Liver (tissue), 9 donors: ENCODE data around the gene CHMP4A. TPM values are rescaled to one million over a fixed set of nuclear protein-coding genes. Genes with fewer than 3 reads are reported as not detected.
A peak's percentile ranks its signal among the peaks of the same experiment; 100 is the strongest.

Source experiments
- DNase-seq: peaks from one replicate; pipeline ENCODE4 v3.0.0-alpha.2; 2017; ENCODE audit warnings: low spot score
- H3K27ac ChIP-seq, 2 donors: one replicate each; pipeline ENCODE4 v1.7.0; 2013; ENCODE audit warnings: inconsistent platforms in 2 of 2, low read length in 2 of 2, control low read depth in 1 of 2, low read depth in 1 of 2, mild to moderate bottlenecking in 1 of 2
- H3K27me3 ChIP-seq, 4 donors: one replicate each; pipeline versions ENCODE4 v1.6.1 to v1.7.0; 2013; ENCODE audit warnings: low read length in 3 of 4, inconsistent platforms in 1 of 4, mild to moderate bottlenecking in 1 of 4, moderate library complexity in 1 of 4; ENCODE audit not compliant: control insufficient read depth in 4 of 4, insufficient read depth in 4 of 4
- H3K36me3 ChIP-seq, 4 donors: one replicate each; pipeline versions ENCODE4 v1.6.1 to v1.7.0; 2013; ENCODE audit warnings: low read length in 3 of 4, mild to moderate bottlenecking in 3 of 4, low read depth in 1 of 4, moderate library complexity in 1 of 4; ENCODE audit not compliant: control insufficient read depth in 4 of 4, insufficient read depth in 3 of 4
- H3K4me1 ChIP-seq, 4 donors: one replicate each; pipeline versions ENCODE4 v1.6.1 to v1.7.0; 2013; ENCODE audit warnings: low read length in 3 of 4, mild to moderate bottlenecking in 3 of 4, moderate library complexity in 1 of 4; ENCODE audit not compliant: control insufficient read depth in 4 of 4, insufficient read depth in 4 of 4
- H3K4me3 ChIP-seq, 3 donors: one replicate each; pipeline versions ENCODE4 v1.6.1 to v1.7.0; 2013; ENCODE audit warnings: low read length in 3 of 3, control low read depth in 1 of 3, low read depth in 1 of 3, mild to moderate bottlenecking in 1 of 3
- H3K9ac ChIP-seq, 2 donors: one replicate each; pipeline ENCODE4 v1.7.0; 2013; ENCODE audit warnings: low read length in 2 of 2, mild to moderate bottlenecking in 2 of 2, moderate library complexity in 2 of 2, control low read depth in 1 of 2, low read depth in 1 of 2
- H3K9me3 ChIP-seq, 4 donors: one replicate each; pipeline versions ENCODE4 v1.6.1 to v1.7.0; 2013; ENCODE audit warnings: low read length in 3 of 4; ENCODE audit not compliant: control insufficient read depth in 4 of 4
- ATF3 ChIP-seq: IDR thresholded peaks from 2 replicates; pipeline ENCODE4 v1.6.1; 2016; ENCODE audit warnings: antibody characterized with exemption
- GABPA ChIP-seq, 2 donors: IDR thresholded peaks in 1 of 2; conservative IDR thresholded peaks in 1 of 2; 2 replicates each; pipeline ENCODE4 v1.6.1; 2016; ENCODE audit warnings: antibody characterized with exemption in 2 of 2, mild to moderate bottlenecking in 1 of 2, moderate library complexity in 1 of 2
- HNF4A ChIP-seq, 2 donors: conservative IDR thresholded peaks; 2 replicates each; pipeline ENCODE4 v1.6.1; 2016; ENCODE audit warnings: antibody characterized with exemption in 2 of 2, mild to moderate bottlenecking in 2 of 2
- HNF4G ChIP-seq: IDR thresholded peaks from 2 replicates; pipeline ENCODE4 v1.6.1; 2016; ENCODE audit warnings: antibody characterized with exemption
- JUND ChIP-seq, 2 donors: IDR thresholded peaks; 2 replicates each; pipeline ENCODE4 v1.6.1; 2016; ENCODE audit warnings: antibody characterized with exemption in 2 of 2
- NR2F2 ChIP-seq: IDR thresholded peaks from 2 replicates; pipeline ENCODE4 v1.6.1; 2016; ENCODE audit warnings: antibody characterized with exemption
- RAD21 ChIP-seq, 2 donors: IDR thresholded peaks; 2 replicates each; pipeline ENCODE4 v1.6.1; 2016; ENCODE audit warnings: antibody characterized with exemption in 2 of 2, mild to moderate bottlenecking in 2 of 2
- REST ChIP-seq: IDR thresholded peaks from 2 replicates; pipeline ENCODE4 v1.6.1; 2016; ENCODE audit warnings: antibody characterized with exemption, mild to moderate bottlenecking
- SP1 ChIP-seq: IDR thresholded peaks from 2 replicates; pipeline ENCODE4 v1.6.1; 2018; ENCODE audit warnings: antibody characterized with exemption, mild to moderate bottlenecking
- TAF1 ChIP-seq: conservative IDR thresholded peaks from 2 replicates; pipeline ENCODE4 v1.6.1; 2016; ENCODE audit warnings: antibody characterized with exemption, mild to moderate bottlenecking
- YY1 ChIP-seq: IDR thresholded peaks from 2 replicates; pipeline ENCODE4 v1.6.1; 2016; ENCODE audit warnings: antibody characterized with exemption, mild to moderate bottlenecking
- ZBTB33 ChIP-seq: IDR thresholded peaks from 2 replicates; pipeline ENCODE4 v1.6.1; 2016; ENCODE audit warnings: antibody characterized with exemption
- WGBS: extraction: QIAGEN DNeasy Blood & Tissue Kit; methylation state at CpG from one replicate; pipeline ENCODE4 v1.1.7; 2013; 5-methylcytosine and 5-hydroxymethylcytosine counted together
- polyA plus RNA-seq, 2 donors: library from polyadenylated mRNA; stranded (reverse) in 1 of 2; unstranded in 1 of 2; fragments of 200-250 nt in 1 of 2; fragments of >200 nt in 1 of 2; fragmentation: Nextera tagmentation in 1 of 2; extraction: Ambion mirVana in 1 of 2; gene quantifications; one replicate each; pipeline versions ENCODE4 v1.2.1 to v1.2.3, GENCODE V29; 2013 to 2015
- total RNA-seq, 2 donors: library from RNA; depleted of rRNA; stranded (reverse); fragments of >200 nt; gene quantifications; one replicate each; pipeline ENCODE4 v1.2.3, GENCODE V29; 2014
- donor health status: healthy.
- donor health status: healthy.
- donor health status: healthy.
- donor health status: healthy.
- donor health status: healthy.

The CHMP4A gene
- total and polyA plus RNA-seq, 4 donors: 14.6 to 38.7 (median 28.0) TPM

- TF ChIP-seq REST (peak; percentile 58), SP1 (peak; percentile 68), ZBTB33 (no peak), GABPA (IDR thresholded peaks at IDR 0.05 in 1 of 2, conservative IDR thresholded peaks at IDR 0.05 in 1 of 2) (peak; percentile 99), HNF4G (no peak), TAF1 (no peak)
Observed at GRCh38 chr14:24188251-24189058, 24.8 kb downstream of the CHMP4A start, which contains the start of gene IPO4 (continued).

GRCh38 chr14:24187539-24187915 is 25.8 kb downstream of the CHMP4A start:
- WGBS: 87% methylated on average over 2 of the region's 2 CpGs

More at GRCh38 chr14:24187539-24187915, 25.8 kb downstream of the CHMP4A start:
- Histone ChIP-seq H3K4me1 (peaks cover 5 to 19% (median 10%) of the 10 kb centered on the region in 4 donors), H3K4me3 (peak overlapping the region in 1 of 3 donors; percentile 85), H3K9me3 (no peaks in the 10 kb centered on the region), H3K36me3 (peaks cover 10 to 49% (median 19%) of the 10 kb centered on the region in 4 donors), H3K9ac (no peak overlapping the region), H3K27ac (no peak overlapping the region), H3K27me3 (no peaks in the 10 kb centered on the region)
- TF ChIP-seq HNF4A (conservative IDR thresholded peaks at IDR 0.05) (no peak), ATF3 (no peak), HNF4G (no peak), GABPA (IDR thresholded peaks at IDR 0.05 in 1 of 2, conservative IDR thresholded peaks at IDR 0.05 in 1 of 2) (no peak), RAD21 (IDR thresholded peaks at IDR 0.05) (no peak), TAF1 (no peak), ZBTB33 (no peak), JUND (IDR thresholded peaks at IDR 0.05) (no peak), NR2F2 (no peak), YY1 (no peak)
- DNase-seq: no peak
